ENCODE measurements around the gene FSCB.

Gene FSCB

DNA sequence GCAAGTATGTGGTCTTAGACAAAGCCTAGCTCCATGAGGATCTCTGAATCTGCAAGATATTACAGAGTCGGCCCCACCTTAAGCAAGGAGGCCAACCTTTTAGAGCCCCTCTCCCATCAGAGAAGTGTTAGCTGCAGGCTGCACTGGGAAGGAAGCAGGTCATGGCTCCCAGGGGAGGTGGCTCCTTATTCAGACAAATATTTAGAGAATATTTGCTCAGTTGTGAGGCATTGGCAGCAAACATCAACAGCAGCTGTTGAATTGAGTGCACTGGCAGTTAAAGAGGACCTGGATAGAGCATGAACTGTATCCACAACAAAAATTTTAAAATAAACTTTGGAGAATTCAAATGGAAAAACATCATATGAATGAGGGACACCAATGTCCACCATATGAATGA lies 44.7 kb downstream of the FSCB start:
- no peak overlapping the region for H3K4me3 ChIP-seq (ENCODE audit: low read depth, low read length)
- DNase-seq (ENCODE audit: low read depth): no peak
- TF ChIP-seq, protein P1, sequence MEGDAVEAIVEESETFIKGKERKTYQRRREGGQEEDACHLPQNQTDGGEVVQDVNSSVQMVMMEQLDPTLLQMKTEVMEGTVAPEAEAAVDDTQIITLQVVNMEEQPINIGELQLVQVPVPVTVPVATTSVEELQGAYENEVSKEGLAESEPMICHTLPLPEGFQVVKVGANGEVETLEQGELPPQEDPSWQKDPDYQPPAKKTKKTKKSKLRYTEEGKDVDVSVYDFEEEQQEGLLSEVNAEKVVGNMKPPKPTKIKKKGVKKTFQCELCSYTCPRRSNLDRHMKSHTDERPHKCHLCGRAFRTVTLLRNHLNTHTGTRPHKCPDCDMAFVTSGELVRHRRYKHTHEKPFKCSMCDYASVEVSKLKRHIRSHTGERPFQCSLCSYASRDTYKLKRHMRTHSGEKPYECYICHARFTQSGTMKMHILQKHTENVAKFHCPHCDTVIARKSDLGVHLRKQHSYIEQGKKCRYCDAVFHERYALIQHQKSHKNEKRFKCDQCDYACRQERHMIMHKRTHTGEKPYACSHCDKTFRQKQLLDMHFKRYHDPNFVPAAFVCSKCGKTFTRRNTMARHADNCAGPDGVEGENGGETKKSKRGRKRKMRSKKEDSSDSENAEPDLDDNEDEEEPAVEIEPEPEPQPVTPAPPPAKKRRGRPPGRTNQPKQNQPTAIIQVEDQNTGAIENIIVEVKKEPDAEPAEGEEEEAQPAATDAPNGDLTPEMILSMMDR (conservative IDR thresholded peaks at IDR 0.05; ENCODE audit: low read depth, low read length): no peak

DNA sequence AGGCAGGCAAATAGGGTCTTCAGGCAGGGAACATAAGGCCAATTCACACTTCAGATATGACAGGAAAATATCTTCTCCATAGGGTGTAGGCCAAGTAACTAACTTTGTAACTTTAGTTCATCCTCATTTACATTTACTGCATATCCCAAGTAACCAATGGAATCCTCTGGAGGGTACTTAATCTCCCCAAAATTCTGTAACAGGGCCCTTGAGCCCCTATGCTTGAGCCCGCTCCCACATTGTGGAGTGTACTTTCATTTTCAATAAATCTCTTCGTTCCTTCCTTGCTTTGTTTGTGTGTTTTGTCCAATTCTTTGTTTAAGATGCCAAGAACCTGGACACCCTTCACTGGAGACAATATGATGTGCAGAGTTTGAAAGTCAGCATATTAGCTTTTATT lies 45.3 kb downstream of the FSCB start:
- H3K4me3 ChIP-seq (ENCODE audit: low read depth, low read length): no peak overlapping the region
- DNase-seq (ENCODE audit: low read depth): no peak
- TF ChIP-seq, protein P1 (conservative IDR thresholded peaks at IDR 0.05; ENCODE audit: low read depth, low read length): no peak

Data from choroid plexus epithelial cell (primary cell).